Measurements from ENCODE around the gene NDOR1.

The NDOR1 gene

GRCh38 chr9:137223078-137223970, 17.8 kb downstream of the NDOR1 start:
- H3K36me3 ChIP-seq (ENCODE audit: insufficient read depth, low read length): no peaks in the 10 kb centered on the region
- H2AFZ ChIP-seq (ENCODE audit: low read length, unreplicated experiment): peak overlapping the region; percentile 54
- peak overlapping the region; percentile 34; the same call in 1 of the 2 replicates for H3K27ac ChIP-seq (ENCODE audit: low read depth, low read length)
- H3K4me1 ChIP-seq (ENCODE audit: control insufficient read depth, insufficient read depth, low read length, unreplicated experiment): peaks cover 37% of the 10 kb centered on the region
- peak overlapping the region; percentile 85 for H3K4me3 ChIP-seq (ENCODE audit: low read depth, low read length)
- H3K27me3 ChIP-seq (ENCODE audit: insufficient read depth, low read length): no peaks in the 10 kb centered on the region
- no peaks in the 10 kb centered on the region for H3K79me2 ChIP-seq (ENCODE audit: control insufficient read depth, insufficient read depth, low read length, unreplicated experiment)

- Histone ChIP-seq H3K4me1 (ENCODE audit: control insufficient read depth, insufficient read depth, low read length, unreplicated experiment) (peaks cover 29% of the 10 kb centered on the region), H3K4me3 (ENCODE audit: low read depth, low read length) (peak within 1 kb of the TSS; percentile 85), H3K27me3 (ENCODE audit: insufficient read depth, low read length) (no peaks in the 10 kb centered on the region), H3K36me3 (ENCODE audit: insufficient read depth, low read length) (no peaks in the 10 kb centered on the region), H2AFZ (ENCODE audit: low read length, unreplicated experiment) (no peak within 1 kb of the TSS), H3K79me2 (ENCODE audit: control insufficient read depth, insufficient read depth, low read length, unreplicated experiment) (no peaks in the 10 kb centered on the region), H3K27ac (ENCODE audit: low read depth, low read length) (peak within 1 kb of the TSS; percentile 34; the same call in 1 of the 2 replicates)
These were observed 19.6 kb downstream of the NDOR1 start, which contains the start of gene CYSRT1 for GRCh38 chr9:137224830-137225694. CYSRT1 (plus strand) TSS chr9:137225174; CDS start chr9:137225622, 448 bp downstream.

- Histone ChIP-seq H3K36me3 (ENCODE audit: insufficient read depth, low read length) (no peaks in the 10 kb centered on the region), H2AFZ (ENCODE audit: low read length, unreplicated experiment) (no peak overlapping the region), H3K27me3 (ENCODE audit: insufficient read depth, low read length) (no peaks in the 10 kb centered on the region), H3K4me3 (ENCODE audit: low read depth, low read length) (no peak overlapping the region), H3K4me1 (ENCODE audit: control insufficient read depth, insufficient read depth, low read length, unreplicated experiment) (peaks cover 29% of the 10 kb centered on the region), H3K27ac (ENCODE audit: low read depth, low read length) (no peak overlapping the region), H3K79me2 (ENCODE audit: control insufficient read depth, insufficient read depth, low read length, unreplicated experiment) (no peaks in the 10 kb centered on the region)
These were observed 20.3 kb downstream of the NDOR1 start for GRCh38 chr9:137225699-137226331.

GRCh38 chr9:137226338-137227053, 21.0 kb downstream of the NDOR1 start:
- H3K27me3 ChIP-seq (ENCODE audit: insufficient read depth, low read length): no peaks in the 10 kb centered on the region
- no peak overlapping the region for H3K27ac ChIP-seq (ENCODE audit: low read depth, low read length)
- no peaks in the 10 kb centered on the region for H3K36me3 ChIP-seq (ENCODE audit: insufficient read depth, low read length)
- H3K4me1 ChIP-seq (ENCODE audit: control insufficient read depth, insufficient read depth, low read length, unreplicated experiment): peaks cover 29% of the 10 kb centered on the region
- no peak overlapping the region for H3K4me3 ChIP-seq (ENCODE audit: low read depth, low read length)
- H3K79me2 ChIP-seq (ENCODE audit: control insufficient read depth, insufficient read depth, low read length, unreplicated experiment): no peaks in the 10 kb centered on the region
- no peak overlapping the region for H2AFZ ChIP-seq (ENCODE audit: low read length, unreplicated experiment)

GRCh38 chr9:137227054-137227852, 21.8 kb downstream of the NDOR1 start, which contains the start of gene RNF224:
RNF224 (plus strand) TSS chr9:137227502; CDS start chr9:137228336, 834 bp downstream.
- H3K27ac ChIP-seq (ENCODE audit: low read depth, low read length): no peak within 1 kb of the TSS
- H3K4me3 ChIP-seq (ENCODE audit: low read depth, low read length): no peak within 1 kb of the TSS
- H3K4me1 ChIP-seq (ENCODE audit: control insufficient read depth, insufficient read depth, low read length, unreplicated experiment): peaks cover 29% of the 10 kb centered on the region
- no peaks in the 10 kb centered on the region for H3K36me3 ChIP-seq (ENCODE audit: insufficient read depth, low read length)
- H2AFZ ChIP-seq (ENCODE audit: low read length, unreplicated experiment): peak within 1 kb of the TSS; percentile 7
- no peaks in the 10 kb centered on the region for H3K79me2 ChIP-seq (ENCODE audit: control insufficient read depth, insufficient read depth, low read length, unreplicated experiment)
- H3K27me3 ChIP-seq (ENCODE audit: insufficient read depth, low read length): no peaks in the 10 kb centered on the region

- Histone ChIP-seq H2AFZ (ENCODE audit: low read length, unreplicated experiment) (no peak overlapping the region), H3K4me1 (ENCODE audit: control insufficient read depth, insufficient read depth, low read length, unreplicated experiment) (peaks cover 21% of the 10 kb centered on the region), H3K79me2 (ENCODE audit: control insufficient read depth, insufficient read depth, low read length, unreplicated experiment) (no peaks in the 10 kb centered on the region), H3K27ac (ENCODE audit: low read depth, low read length) (no peak overlapping the region), H3K4me3 (ENCODE audit: low read depth, low read length) (no peak overlapping the region), H3K27me3 (ENCODE audit: insufficient read depth, low read length) (no peaks in the 10 kb centered on the region), H3K36me3 (ENCODE audit: insufficient read depth, low read length) (no peaks in the 10 kb centered on the region)
These were observed 22.5 kb downstream of the NDOR1 start for GRCh38 chr9:137227853-137228505.

GRCh38 chr9:137228506-137228967, 23.0 kb downstream of the NDOR1 start:
- Histone ChIP-seq H3K36me3 (ENCODE audit: insufficient read depth, low read length) (no peaks in the 10 kb centered on the region), H3K27me3 (ENCODE audit: insufficient read depth, low read length) (no peaks in the 10 kb centered on the region), H3K4me1 (ENCODE audit: control insufficient read depth, insufficient read depth, low read length, unreplicated experiment) (peaks cover 20% of the 10 kb centered on the region), H3K27ac (ENCODE audit: low read depth, low read length) (no peak overlapping the region), H2AFZ (ENCODE audit: low read length, unreplicated experiment) (no peak overlapping the region), H3K79me2 (ENCODE audit: control insufficient read depth, insufficient read depth, low read length, unreplicated experiment) (no peaks in the 10 kb centered on the region), H3K4me3 (ENCODE audit: low read depth, low read length) (no peak overlapping the region)

GRCh38 chr9:137228968-137229896, 23.7 kb downstream of the NDOR1 start:
- no peak overlapping the region for H3K4me3 ChIP-seq (ENCODE audit: low read depth, low read length)
- no peak overlapping the region for H2AFZ ChIP-seq (ENCODE audit: low read length, unreplicated experiment)
- no peaks in the 10 kb centered on the region for H3K79me2 ChIP-seq (ENCODE audit: control insufficient read depth, insufficient read depth, low read length, unreplicated experiment)
- H3K27ac ChIP-seq (ENCODE audit: low read depth, low read length): no peak overlapping the region
- no peaks in the 10 kb centered on the region for H3K36me3 ChIP-seq (ENCODE audit: insufficient read depth, low read length)
- H3K27me3 ChIP-seq (ENCODE audit: insufficient read depth, low read length): no peaks in the 10 kb centered on the region
- H3K4me1 ChIP-seq (ENCODE audit: control insufficient read depth, insufficient read depth, low read length, unreplicated experiment): peaks cover 18% of the 10 kb centered on the region

All from ACC112 (cell line).